IPS DF 4.7 (cell line): ENCODE measurements around the gene NDUFS3.
"Not testable (repeated sequence)": the region's sequence is repeated elsewhere in the genome, so short reads cannot be mapped to it uniquely, and the experiment has no call there.

Experiments used
- DNase-seq: peaks from one replicate; pipeline ENCODE4 v3.0.0-alpha.2; 2013; ENCODE audit warnings: low spot score; ENCODE audit errors: extremely low read depth

The NDUFS3 gene

DNA sequence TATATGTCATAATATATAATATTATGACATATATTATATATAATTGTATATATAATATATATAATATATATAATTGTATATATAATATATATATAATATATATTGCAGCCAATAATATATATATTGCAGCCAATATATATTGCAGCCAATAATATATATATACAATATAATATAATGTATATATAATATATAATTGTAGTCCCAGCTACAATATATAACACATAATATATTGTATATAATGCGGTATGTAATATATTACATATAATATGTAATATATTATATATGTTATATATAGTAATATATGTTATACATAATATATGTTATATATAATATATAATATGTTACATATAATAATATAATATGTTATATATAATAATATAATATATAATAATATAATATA is 20.2 kb upstream of the NDUFS3 start:
- DNase-seq = no peak

DNA sequence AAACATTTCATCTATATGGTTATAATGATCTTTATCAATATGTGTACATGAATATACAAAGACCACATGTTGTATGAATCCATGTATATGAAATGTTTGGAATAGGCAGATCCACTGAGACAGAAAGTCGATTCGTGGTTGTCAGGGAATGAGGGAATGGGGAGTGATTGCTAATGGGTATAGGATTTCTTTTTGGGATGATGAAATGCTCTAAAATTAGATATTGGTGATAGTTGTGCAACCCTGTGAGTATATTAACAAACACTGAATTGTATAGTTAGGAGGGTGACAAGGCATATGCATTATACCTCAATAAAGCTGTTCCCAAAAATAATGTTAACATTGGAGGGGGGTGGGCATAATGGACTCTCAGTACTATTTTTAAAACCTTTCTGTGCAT is 18.4 kb upstream of the NDUFS3 start:
- no peak for DNase-seq

DNA sequence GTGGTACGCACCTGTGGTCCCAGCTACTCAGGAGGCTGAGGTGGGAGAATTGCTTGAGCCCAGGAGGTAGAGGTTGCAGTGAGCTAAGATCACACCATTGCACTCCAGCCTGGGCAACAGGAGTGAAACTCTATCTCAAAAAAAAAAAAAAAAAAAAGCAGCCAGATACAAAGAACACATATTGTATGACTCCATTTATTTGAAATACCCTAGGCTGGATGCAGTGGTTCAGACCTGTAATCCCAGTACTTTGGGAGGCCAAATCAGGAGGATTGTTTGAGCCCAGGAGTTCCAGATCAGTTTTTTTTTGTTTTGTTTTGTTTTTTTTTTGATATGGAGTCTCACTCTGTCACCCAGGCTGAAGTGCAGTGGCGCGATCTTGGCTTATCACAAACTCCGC is 16.5 kb upstream of the NDUFS3 start:
- not testable (repeated sequence) for DNase-seq

DNA sequence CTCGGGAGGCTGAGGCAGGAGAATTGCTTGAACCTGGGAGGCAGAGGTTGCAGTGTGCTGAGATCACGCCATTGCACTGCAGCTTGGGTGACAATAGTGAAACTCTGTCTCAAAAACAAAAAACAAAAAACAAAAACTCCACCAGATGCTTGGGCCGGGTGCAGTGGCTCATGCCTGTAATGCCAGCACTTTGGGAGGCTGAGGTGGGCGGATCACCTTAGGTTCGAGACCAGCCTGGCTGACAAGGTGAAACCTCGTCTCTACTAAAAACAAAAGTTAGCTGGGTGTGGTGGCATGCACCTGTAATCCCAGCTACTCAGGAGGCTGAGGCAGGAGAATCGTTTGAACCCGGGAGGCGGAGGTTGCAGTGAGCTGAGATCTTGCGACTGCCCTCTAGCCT is 14.5 kb upstream of the NDUFS3 start:
- not testable (repeated sequence) for DNase-seq

DNA sequence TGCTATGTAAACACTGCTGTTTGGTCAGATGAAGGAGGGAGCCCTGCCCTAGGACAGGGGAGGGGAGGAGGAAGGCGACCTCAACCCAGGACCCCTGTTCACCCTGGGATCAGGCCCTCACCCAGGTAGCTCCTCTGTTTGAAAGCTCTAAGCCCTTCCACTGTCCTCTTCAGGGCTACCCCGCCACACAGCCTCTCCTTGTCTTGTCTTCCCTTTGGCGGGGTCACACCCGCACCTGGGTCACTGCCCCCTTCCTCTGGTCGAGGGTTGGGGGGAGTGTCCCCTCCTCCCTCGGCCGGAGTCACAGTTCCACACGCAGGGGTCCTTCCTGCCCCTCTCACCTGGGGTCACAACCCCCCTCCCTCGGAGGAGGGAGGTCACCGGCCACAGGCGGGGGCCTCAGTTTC is 13.9 kb upstream of the NDUFS3 start:
- DNase-seq = no peak

DNA sequence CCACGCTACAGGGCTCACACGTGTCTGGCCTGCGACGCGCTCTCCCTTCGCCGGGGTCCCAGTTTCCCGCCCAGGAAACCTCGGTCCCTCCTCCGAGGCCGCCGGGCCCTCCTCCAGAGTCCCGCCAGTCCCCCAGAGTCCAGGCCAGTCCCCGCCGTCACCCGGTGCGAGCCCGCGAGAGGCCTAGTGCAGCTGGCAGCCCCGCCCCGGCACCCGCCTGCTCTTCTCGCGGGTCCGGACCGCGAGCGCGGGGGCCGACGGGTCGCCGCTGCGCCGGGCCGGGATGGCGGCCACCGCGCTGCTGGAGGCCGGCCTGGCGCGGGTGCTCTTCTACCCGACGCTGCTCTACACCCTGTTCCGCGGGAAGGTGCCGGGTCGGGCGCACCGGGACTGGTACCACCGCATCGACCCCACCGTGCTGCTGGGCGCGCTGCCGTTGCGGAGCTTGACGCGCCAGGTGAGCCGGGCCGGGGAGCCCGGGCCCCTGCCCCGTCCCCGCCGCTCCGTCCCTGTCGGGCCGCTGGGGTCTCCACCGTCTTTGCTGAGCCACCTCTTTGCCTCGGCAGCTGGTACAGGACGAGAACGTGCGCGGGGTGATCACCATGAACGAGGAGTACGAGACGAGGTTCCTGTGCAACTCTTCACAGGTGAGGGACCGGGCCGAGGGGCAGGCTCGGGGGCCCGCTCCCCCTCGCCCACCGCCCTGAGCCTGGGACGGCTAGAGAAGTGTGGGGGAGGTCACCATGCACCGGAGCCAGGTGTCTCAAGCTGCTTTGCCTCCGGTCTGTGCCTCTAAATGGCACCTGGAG is 13.3 kb upstream of the NDUFS3 start, which contains the start of gene PTPMT1:
TSS of gene PTPMT1 (plus strand) at position 260 of the 809 bp plus-strand sequence. CDS start at position 284, 24 bp downstream.
- no peak for DNase-seq

DNA sequence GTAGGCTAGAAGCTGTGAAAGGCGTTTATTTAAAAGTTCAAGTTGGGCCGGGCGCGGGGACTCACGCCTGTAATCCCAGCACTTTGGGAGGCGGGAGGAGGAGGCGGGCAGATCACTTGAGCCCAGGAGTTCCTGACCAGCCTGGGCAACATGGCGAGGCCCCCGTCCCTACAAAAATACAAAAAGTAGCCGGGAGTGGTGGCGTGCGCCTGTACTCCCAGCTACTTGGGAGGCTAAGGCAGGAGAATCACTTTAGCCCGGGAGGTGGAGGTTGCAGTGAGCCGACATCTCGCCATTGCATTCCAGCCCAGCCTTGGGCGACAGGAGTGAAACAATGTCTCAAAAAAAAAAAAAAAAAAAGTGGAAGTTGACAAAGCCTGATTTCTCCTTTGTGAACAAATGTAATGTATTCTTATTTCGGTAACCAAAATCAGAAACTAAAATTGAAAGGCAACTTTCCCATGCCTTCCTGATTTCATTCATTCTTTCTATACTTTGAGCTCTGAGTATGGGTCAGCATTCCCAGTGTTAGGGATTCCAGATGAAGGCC is 12.7 kb upstream of the NDUFS3 start:
- DNase-seq = no peak

DNA sequence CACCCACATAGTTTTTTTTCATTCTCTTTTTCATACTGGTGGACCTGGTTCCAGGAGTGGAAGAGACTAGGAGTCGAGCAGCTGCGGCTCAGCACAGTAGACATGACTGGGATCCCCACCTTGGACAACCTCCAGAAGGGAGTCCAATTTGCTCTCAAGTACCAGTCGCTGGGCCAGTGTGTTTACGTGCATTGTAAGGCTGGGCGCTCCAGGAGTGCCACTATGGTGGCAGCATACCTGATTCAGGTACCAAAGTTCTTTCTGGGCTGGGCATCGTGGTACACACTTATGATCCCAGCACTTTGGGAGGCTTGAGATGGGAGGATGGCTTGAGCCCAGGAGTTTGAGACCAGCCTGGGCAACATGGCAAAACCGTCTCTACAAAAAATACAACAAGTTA is 9.2 kb upstream of the NDUFS3 start:
- DNase-seq = no peak

DNA sequence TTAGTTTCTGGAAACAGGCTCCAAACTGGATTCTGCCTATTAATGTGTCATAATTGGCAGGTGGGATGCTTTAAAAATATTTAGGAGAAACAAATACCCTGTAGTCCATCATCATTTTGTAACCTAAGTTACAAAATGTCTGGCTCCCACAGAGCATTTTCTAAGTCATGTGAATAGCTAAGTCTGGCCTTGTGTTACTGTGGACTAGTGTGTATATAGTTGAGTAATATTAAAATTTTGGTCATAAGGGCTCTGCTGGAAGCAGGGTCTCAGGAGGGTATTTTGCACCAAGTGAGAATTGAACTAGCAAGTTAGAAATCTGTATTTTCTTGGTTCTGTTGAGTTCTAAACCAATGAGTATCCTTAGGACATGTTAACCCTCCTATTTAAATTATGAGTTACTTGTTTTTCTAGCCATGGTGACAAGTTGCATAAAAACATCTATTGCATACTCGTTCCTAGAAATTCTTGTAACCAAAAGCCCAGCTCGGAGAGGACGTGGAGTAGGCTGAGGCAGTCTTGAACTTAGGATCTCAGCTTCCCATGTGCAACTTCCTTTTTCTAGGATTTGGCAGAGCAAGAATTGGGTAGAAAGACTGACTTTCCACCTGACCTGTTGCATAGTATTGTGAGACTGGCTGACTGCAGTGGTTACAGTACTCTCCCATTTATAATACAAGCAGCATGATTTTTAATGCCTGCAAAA is 8.1 kb upstream of the NDUFS3 start:
- DNase-seq = no peak

DNA sequence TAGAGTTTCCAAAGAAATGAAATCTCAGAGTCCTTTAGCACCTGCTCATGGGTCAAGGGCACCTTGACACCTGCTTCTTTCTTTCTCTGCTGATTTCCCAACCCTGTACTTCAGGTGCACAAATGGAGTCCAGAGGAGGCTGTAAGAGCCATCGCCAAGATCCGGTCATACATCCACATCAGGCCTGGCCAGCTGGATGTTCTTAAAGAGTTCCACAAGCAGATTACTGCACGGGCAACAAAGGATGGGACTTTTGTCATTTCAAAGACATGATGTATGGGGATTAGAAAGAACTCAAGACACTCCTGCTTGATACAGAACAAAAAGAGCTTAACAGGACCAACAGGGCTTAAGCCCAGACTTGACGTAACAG is 7.5 kb upstream of the NDUFS3 start:
- DNase-seq = no peak

DNA sequence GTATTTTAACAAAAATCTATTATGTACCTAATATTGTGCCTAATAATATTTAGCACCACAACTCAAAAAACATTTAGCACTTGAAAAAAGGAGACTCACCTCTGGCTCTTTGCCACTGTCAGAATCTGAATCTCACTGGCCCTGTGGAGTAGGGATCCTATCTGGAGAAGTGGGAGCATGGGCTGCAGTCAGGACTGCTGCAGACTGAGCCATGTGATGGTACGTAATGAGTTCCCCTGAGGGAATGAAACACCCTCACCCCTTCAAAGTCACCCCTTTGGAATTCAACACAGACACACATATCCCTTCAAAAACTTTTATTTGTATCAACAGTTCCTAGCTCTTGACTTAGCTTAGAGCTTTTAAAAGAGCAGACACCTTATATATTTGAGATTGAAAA is 7.0 kb upstream of the NDUFS3 start:
- no peak for DNase-seq

DNA sequence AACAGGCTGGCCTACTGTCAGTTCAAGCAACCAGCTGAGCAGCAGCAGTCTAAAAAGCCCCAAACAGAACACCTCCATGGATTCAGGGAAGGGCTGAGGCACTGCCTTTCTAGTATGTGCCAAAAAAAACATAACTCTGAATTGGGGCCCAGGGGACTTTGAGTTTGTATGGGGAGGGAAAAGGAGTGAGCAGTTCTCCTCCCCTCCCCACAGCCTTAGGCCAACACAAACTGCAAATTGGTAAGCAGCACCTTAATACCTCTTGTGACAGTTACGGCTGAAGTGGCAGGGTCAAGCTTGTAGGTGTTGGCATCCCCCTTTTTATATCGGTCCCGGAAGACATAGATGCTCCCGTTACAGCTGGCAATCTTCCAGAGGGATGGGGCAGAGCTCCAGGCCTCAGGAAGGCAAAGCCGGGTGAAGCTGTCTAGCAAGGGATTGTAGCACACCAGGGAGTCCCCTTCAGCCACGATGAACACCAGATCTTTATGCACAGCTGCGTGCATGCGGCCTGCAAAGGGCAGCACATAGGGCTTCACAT is 6.1 kb upstream of the NDUFS3 start:
- no peak for DNase-seq

DNA sequence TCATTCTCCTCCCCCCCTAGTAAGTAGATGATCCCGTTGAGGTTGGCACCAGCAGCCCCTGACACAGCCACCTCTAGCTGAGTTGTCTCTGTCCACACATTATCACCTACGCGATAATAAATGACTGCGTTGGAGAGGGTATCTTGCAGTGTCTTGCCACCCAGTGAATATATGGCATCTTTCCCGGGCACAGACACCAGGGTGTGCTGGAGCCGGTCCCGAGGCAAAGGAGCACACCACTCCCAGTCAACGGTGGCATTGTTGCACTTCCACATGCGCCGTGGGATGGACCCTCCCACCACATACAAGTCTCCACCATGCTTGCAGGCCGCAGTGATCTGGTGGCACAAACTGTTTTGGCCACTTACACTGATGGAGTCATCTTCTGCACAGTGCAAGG is 5.6 kb upstream of the NDUFS3 start:
- DNase-seq = no peak

DNA sequence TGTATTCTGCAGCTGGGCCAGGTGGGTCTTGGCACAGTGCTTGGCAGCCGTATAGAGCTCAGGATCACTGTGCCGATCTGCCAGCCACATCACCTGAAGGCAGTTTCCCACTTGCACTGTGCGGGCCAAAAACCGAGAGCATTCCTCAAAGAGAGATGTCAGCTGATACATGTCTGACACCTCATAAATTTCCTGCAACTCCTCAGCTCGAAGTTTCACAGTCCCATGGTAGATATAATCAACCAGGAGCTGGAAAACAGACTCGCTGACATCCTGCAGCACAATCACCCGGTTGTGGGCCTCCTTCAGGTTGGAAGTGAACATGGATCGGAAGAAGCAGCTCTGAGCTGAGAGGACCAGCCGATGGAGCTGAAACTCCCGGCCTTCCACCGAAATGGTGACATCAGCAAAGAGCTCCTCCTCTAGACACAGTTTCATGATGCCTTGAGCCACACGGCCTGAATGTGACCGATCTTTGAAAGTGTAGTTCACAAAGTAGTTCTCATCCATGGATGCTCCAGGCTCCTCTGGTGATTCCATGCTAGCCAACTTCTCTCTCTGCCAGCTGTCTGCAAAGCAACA is 1.3 kb upstream of the NDUFS3 start:
- DNase-seq = no peak

DNA sequence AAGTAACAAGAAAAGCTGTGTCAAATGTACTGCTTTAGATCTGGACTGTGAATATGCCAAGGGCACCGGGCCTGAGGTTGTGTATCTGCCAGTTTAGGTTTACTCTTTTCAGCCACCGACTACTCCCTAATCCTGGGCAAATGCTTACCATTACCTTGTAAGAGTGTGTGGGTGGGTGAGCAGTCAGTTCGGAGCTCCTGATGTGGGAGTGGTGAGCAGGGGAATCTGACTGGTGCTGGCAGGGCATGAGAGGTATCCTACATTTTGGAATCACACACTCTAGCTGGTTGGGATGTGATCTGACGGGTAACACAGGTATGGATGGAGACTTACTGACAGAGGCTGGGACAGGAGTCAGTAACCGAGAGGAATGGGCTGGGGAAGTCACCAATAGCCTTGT is 5.0 kb downstream of the NDUFS3 start:
- no peak for DNase-seq

DNA sequence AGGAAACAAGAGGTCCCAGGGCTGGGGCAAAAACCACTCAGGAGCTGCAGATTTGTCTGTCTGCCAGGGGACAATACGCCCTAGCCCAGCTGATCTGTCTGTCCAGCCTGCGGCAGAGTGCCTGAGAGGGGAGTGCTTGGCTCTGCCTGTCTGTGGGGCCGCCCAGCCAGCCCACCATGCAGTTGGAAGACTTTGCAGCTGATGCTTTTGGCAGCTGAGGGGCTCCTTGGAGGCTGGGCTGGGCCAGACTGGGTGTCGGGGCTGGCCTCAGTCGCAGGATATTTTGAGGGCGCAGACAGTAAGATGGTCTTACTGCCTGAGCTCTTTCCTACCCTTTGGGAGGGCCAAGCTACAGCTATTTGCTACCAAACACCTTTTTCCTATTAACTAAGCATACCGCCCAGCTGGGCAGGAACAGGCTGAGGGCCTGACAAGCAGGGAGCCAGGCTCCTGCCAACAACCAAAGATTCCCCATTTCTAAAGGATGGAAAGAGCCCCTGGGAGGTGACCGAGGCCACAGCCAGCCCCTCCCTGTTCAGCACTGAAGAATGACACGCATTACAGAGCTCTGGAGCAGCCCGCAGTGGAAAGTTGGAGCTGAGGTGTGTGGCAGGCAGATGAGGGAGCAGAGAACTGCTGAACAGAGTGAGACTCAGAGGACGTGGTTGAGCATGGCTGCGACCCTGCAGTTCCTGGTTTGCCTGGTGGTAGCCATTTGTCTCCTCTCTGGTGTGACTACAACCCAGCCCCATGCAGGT is 7.4 kb downstream of the NDUFS3 start, which contains the start of gene FAM180B:
TSS of gene FAM180B (plus strand) at position 581 of the 758 bp plus-strand sequence. CDS start at position 672, 91 bp downstream.
- no peak for DNase-seq

DNA sequence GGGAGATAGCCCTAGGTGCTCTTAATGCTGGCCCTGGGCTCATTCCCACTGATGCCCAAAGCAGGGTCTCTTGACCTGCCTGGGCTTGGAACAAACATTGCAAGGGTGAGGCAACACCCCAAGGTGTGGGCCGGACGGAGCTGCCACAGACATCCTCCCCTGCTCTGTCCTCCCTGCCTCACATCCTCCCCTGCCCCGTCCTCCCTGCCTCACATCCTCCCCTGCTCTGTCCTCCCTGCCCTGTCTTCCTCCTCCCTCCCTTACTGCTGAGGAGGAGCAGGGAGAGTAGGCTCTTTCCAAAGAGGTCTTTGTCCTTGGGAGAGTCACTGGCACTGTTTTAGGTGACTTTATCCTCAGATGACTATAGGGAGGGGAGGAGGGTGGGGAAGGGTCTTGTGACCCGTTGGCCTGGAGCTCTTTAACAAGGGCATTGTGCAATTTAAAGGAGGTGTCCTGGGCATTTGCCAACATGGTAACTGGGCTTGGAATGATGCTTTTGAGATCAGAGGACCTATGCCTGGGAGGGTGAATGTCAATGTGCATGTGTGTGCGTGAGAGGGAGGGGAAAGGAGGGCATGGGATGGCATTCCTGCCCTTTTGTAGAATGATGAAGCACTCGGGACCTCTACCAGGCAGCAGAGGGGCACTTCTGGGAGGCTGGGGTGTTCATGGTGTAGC is 8.3 kb downstream of the NDUFS3 start:
- no peak for DNase-seq

DNA sequence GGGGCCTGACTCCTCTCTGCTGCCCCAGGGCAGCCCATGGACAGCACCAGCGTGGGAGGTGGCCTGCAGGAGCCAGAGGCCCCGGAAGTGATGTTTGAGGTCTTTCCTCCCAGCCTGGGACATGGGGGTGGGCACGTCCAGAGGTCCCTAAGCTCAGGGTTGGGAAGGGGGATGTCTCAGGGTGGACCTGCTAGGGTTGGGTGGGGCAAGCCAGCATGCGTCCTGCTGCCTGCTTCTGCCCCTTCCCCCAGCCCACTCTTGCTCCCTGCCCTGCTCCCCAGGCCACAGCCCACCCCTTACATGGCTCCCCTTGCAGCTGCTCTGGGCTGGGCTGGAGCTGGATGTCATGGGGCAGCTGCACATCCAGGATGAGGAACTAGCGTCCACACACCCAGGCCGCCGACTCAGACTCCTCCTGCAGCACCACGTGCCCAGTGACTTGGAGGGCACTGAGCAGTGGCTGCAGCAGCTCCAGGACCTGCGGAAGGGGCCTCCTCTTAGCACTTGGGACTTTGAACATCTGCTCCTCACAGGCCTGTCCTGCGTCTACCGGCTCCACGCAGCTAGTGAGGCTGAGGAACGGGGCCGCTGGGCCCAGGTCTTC is 9.0 kb downstream of the NDUFS3 start:
- DNase-seq = no peak

DNA sequence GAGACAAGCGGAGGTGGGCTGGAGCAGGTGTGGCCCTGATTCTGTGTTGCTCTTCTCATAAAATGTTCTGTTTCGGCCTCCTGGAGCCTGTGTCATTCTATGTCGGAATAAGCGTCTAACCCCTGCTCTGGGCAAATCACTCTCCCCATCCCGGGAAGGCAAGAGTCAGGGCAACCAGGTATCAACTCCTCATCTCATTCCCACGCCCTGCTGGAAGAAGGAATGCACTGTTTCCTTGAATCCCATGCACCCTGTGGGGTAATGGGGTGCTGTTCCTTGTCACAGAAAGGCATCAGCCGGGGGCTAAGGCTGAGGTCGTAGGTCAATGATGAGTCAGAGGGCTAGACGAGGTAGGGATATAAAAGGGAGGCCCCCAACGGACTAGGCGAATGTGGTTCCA is 10.2 kb downstream of the NDUFS3 start:
- DNase-seq = no peak

DNA sequence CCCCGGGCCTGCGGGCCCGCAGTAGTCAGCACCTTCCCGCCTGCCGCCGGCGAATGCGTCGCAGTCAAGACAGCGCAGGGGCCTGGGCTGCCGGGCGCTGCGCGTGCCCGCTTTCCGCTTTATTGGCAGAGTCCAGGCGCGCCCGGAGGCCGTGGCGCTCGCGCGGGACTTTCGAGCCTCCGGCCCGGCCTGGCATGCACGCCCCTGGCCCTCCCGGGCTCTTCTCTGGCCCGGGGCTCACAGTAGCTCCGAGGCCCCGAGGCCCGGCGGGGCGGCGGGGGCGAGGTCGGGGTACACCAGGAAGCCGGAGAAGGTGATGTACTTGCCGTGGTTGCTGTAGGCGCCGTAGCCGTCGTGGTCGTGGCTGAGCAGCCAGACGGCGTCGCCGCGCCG is 10.7 kb downstream of the NDUFS3 start:
- no peak for DNase-seq
